COLO829 (cell line): ENCODE measurements around the gene MIEF2.
A peak's percentile ranks its signal among the peaks of the same experiment; 100 is the strongest.

Source experiments
- DNase-seq: peaks from one replicate; pipeline ENCODE4 v3.0.0; 2012; ENCODE audit warnings: low spot score

The MIEF2 gene

GRCh38 chr17:18256776-18257175, 3.7 kb upstream of the MIEF2 start:
- DNase-seq: no peak

DNA sequence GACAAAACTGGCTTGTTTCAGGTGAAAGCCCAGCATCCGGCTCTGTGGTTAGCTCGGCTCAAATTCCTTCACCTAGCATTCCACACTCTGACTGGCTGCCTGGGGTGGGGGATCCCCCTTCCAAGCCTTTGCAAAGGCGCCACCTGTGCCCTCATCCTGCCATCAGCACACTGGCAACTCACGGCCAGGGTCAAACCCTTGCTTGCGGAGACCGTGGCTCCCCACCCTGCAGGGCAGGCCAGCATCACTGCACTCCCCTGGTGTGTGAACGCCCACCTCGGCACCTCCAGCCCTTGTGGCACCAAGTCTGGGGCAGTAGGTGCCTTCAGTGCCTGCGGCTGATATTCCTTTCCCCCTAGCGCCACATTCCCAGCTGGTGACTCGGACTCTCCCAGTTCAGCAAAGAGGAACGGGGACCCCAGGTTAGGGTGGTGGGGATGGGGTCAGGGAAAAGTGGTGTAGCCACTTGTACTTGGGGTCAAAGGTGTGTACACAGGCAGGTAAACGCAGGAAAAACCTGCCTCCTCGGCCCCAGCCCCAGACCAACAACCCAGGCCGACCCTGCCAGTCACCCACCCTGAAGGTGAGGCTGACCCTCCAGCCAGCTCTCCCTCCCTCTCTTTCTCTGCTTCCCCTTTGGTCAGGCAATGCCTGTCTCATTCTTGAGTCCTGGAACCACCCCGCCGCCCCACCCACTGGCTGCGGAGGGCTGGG, 3.0 kb upstream of the MIEF2 start:
- DNase-seq: no peak

DNA sequence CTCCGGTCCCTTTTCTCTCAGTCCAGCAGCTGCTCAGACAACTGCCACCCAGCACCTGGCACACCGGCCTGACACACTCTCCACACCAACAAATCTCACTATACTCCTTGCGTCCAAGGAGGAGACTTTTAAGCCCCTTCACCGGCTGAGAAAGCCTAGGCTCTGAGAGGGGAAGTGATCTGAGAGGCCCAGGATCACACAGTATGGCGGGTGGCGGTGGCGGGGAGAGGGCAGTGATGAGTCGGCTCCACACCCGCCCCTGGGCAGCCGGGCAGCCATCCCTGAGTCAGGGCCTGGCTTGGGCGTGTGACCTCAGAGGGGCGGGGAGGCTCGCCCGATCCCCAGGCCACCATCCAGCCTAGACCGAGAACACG, 2.5 kb upstream of the MIEF2 start:
- peak; percentile 78 for DNase-seq

- DNase-seq: peak; percentile 42
Measured at GRCh38 chr17:18258356-18259038, 2.0 kb upstream of the MIEF2 start, which contains the start of gene FLII. Gene FLII, minus strand, starts transcription at chr17:18258738. Its CDS starts 48 bp downstream, at chr17:18258690.

DNA sequence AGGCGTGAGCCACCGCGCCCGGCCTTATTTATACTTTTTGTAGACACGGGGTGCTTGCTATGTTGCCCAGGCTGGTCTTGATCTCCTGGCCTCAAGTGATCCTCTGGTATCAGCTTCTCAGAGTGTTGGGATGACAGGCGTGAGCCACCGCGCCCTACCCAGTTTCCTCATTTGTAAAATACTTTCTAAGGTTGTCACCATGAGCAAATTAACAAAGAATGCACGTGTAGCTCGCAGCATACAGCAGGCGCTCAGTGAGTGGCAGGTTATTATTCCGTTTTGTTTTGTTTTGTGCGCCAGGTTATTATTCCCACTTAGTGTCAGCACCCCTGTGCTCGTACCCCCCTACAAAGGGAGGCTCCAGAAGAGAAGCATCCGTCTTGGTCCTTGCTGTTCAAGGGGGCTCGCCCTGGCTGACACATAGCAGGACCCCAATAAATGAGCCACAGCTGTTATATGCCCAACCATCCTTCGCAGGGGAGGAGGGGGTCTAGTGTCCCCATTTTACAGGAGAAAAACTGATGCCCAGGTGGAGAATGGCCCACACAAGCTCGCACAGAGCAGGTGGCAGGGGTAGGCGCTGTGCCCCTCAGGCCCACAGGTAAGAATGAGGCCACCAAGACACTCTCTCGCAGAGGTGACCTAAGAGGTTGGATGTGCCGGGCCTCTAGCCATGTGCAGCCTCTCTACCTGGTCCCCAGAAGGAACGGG, 686 bp upstream of the MIEF2 start:
- DNase-seq: no peak

- DNase-seq: peak; percentile 42
Measured at GRCh38 chr17:18261146-18261515, 669 bp downstream of the MIEF2 start.

GRCh38 chr17:18261659-18262058, 1.2 kb downstream of the MIEF2 start:
- no peak for DNase-seq

DNA sequence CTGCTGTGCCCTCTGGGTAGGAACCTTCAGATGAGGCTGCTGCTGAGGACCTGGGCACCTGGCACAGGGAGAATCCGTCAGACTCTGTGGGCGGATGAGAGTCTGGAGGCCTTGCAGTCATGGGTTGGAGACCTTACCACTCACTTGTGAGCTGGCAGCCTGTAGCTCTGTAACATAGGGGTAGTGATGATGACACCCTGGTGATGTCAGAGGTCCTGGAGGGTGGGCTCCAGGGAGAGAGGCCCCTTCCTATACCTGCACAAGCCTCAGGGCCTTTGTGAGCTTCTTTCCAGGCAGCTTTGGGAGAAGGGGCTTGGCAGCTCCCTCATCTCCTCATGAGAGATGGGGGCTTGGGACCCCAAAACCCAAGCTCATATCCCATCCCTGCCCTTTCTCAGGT, 1.6 kb downstream of the MIEF2 start:
- no peak for DNase-seq

GRCh38 chr17:18262641-18263040, 2.2 kb downstream of the MIEF2 start:
- DNase-seq: no peak

- DNase-seq: no peak
Measured at GRCh38 chr17:18263885-18264682, 3.6 kb downstream of the MIEF2 start.

DNA sequence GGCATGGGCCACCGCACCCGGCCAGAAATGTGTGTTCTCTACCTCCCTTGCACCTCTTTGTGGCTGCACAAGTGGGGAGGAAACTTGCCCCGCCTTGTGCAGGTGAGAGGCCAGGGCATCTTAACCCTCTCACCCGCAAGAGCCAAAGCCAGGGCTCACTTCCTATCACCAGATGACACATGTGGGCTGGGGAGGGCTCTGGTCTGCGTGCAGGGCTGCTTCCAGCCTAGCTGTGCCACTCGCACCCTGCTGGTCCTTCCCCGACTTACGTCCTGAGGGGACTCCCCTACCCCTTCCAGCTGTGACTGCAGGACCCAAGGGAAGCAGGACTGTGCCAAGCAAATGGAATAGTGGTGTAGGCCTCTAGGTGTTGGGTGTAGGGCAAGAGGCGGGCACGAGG, 6.9 kb downstream of the MIEF2 start:
- DNase-seq: no peak

DNA sequence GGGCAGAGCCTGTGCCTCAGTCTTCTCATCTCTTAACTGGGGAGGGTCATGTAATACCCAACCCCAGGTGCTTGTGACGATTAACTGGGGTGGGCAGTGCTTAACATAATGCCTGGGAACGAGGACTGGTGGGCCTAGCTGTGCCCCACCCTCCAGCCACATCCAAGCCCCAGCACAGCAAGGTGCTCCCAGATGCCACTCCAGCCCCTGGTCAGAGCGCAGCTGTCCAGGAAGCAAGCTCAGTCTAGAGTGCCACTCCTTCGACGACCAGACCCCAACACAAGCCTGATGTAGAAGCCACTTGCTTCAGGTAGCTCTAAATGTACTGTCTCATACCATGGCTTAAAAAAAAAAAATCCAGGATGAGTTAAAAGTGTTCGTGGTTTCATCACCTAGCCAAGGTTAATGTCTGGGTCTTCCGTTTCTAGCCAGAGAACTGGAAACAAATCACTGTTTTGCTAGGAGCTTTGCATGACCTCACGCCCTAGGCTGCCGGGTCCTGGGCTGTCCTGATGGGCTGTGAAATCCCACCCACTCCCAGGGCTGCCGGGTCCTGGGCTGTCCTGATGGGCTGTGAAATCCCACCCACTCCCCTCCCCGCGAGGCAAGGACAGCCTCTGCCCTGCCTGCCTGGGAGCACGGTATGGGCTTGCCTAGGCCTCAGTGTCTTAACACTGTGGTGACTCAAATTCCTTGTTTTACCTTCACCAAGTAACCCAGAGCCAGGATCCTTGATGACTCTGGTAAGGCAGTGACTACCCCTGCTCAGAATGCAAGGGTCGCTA, 7.7 kb downstream of the MIEF2 start:
- DNase-seq: no peak

DNA sequence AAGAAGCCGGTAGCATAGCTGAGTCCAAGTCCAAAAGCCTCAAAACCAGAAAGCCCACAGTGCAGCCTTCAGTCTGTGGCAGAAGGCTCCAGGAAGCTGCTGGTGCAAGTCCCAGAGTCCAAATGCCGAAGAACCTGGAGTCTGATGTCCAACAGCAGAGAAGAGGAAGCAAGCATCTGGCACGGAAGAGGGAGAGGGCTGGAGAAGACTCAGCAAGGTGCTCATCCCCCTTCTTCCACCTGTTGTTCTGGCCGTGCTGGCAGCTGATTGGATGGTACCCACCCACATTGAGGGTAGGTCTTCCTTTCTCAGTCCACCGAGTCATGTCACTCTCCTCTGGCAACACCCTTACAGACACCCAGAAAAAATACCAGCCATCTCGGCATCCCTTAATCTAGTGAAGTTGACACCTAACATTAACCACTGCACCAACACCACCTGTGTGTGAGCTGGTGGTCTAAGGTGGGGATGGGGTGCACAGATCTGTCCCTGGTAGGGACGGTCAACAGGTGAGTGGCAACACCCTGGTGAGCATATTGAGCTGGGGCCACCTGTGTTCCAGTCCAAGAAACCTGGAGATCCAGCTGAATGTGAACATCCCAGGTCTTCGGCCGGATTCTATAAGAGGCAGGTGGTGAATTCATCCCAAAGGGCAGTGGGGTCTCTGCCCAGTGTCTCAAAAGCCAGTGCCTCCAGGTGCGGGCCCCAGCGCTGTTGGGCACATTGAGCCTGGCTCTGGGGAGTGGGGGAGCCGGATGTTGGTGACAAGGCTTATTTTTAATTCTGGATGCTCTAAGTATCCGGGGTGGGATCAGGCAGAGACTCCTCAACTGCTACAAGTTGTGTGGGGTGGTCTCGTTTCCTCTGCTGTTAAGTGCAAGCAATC, 9.8 kb downstream of the MIEF2 start:
- no peak for DNase-seq

DNA sequence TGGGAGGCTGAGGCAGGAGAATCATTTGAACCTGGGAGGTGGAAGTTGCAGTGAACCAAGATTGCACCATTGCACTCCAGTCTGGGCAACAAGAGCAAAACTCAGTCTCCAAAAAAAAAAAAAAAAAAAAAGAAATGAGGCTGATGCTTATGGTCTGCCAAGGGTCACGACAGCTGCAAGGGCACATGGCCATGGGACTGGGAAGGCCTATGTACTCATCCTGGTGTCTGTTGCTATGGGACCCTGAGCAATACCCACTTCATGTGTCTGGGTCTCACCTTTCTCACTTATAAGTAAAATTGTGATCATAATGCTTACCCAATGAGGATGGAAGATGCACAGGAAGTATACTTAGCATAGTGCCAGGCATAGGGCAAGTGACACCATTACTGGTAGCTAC, 16.6 kb downstream of the MIEF2 start:
- no peak for DNase-seq

DNA sequence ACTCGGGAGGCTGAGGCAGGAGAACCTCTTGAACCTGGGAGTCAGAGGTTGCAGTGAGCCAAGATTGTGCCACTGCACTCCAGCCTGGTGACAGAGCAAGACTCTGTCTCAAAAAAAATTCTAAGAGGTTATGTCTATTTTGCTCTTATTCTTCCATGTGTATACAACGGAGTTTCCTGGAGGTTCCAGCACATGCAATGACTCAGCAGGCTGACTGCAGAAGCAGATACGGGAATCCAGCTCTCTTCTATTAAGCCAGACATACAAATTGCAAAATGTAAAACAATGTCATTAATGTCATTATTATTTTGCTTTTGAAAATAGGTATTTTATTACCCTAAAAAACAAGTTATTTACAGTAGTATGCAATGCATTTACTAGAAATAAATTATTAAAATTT, 18.4 kb downstream of the MIEF2 start:
- DNase-seq: no peak

DNA sequence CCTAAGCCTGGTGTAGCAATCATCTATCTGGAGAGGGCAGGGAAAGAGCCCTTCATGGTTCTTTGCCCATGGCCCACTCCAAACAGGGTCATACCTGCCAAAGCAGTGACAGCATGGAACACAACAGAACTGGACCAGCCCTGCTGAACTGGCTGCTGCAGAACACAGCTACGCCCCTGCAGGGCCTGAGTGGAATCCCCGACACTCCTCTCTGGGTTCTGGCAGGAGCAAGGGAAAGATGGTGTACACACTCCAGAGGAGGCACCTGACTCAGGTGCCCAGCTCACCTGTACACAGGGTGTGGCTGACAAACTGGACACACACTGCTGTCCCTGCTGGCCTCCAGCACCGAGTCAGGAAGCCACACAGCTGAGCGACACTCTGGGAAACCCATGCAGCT, 19.8 kb downstream of the MIEF2 start:
- no peak for DNase-seq

DNA sequence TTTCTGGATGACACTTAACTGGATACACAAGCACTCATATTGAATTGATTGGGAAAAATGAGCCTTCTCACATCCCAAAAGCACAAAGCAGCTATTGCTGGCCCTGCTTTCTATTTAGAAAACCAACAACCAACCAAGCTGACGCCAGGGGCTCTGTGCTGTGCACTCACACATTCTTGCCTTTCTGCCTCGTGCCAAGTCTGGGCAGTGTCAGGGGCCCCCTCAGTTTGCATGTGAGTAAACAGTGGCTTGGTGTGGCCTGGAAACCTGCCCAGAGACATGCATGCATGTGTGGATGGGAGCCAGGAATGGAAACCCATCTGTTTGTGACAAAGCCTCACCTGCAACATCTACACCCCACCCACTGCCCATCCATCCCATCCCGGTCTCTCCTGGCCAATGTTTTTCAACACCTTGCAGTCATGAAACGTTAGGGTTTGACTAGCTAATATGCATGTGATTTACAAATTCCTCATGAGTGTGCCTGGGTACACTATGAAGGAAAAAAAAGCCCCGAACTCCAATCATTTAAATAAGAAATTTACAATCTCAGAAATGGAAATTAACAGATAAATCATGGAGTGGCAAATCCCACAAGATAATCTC, 20.4 kb downstream of the MIEF2 start:
- no peak for DNase-seq

DNA sequence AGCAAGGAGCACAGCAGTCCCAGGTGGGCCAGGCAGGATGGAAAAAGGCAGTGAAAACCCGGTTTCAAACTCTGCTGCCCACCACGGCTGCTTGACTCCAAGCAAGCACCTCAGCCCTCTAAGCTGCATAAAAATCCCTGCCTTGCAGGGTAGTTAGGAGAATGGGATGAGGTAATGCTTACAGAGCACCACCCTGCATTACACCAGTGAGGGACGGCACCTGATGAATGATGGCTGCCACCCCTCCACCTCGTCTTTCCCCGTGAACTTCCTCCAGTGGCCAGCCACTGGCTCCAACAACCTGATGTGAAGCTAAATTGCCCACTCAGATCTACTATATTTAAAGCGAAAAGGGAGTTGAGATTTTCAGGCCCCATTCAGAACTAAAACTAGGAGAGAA, 21.3 kb downstream of the MIEF2 start:
- no peak for DNase-seq

- DNase-seq: no peak
Measured at GRCh38 chr17:18285296-18285695, 24.8 kb downstream of the MIEF2 start.
